OCI-LY3 (cell line): ENCODE measurements around the gene RRM2.

Experiments used
- EZH2phosphoT487 ChIP-seq: fragments of 200-600 bp; shearing (Covaris generic); IDR thresholded peaks from 2 replicates; pipeline ENCODE4 v1.6.1; 2018; ENCODE audit warnings: antibody characterized with exemption, mixed run types, low read depth
- TF ChIP-seq, protein P1 (sequence below): fragments of 200-600, 300-600 bp; sonication (generic); IDR thresholded peaks from 2 replicates; pipeline ENCODE4 v1.5.1; 2014; ENCODE audit warnings: antibody characterized with exemption, low read length, low read depth

GRCh38 chr2:10076988-10077527 lies 45.5 kb upstream of the RRM2 start:
- TF ChIP-seq, protein P1, sequence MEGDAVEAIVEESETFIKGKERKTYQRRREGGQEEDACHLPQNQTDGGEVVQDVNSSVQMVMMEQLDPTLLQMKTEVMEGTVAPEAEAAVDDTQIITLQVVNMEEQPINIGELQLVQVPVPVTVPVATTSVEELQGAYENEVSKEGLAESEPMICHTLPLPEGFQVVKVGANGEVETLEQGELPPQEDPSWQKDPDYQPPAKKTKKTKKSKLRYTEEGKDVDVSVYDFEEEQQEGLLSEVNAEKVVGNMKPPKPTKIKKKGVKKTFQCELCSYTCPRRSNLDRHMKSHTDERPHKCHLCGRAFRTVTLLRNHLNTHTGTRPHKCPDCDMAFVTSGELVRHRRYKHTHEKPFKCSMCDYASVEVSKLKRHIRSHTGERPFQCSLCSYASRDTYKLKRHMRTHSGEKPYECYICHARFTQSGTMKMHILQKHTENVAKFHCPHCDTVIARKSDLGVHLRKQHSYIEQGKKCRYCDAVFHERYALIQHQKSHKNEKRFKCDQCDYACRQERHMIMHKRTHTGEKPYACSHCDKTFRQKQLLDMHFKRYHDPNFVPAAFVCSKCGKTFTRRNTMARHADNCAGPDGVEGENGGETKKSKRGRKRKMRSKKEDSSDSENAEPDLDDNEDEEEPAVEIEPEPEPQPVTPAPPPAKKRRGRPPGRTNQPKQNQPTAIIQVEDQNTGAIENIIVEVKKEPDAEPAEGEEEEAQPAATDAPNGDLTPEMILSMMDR: no peak
- no peak for TF ChIP-seq EZH2phosphoT487
